Peyer's patch (tissue), 4 donors: ENCODE measurements around the gene AK4.

Experiments
- POLR2A ChIP-seq, 2 donors: fragments of 450-650 bp; IDR thresholded peaks; one replicate each; pipeline ENCODE4 v1.5.1; 2017; ENCODE audit warnings: antibody characterized with exemption in 2 of 2, mild to moderate bottlenecking in 2 of 2, moderate library complexity in 2 of 2
- TF ChIP-seq, protein P1 (sequence below), 6 experiments: fragments of 450-650 bp in 4 of 6; fragments of 200-600 bp in 2 of 6; sonication (generic) in 1 of 6; IDR thresholded peaks; one replicate each; pipeline ENCODE4 v1.5.1; 2017 to 2019; ENCODE audit warnings: antibody characterized with exemption in 6 of 6, mild to moderate bottlenecking in 3 of 6, moderate library complexity in 1 of 6

DNA sequence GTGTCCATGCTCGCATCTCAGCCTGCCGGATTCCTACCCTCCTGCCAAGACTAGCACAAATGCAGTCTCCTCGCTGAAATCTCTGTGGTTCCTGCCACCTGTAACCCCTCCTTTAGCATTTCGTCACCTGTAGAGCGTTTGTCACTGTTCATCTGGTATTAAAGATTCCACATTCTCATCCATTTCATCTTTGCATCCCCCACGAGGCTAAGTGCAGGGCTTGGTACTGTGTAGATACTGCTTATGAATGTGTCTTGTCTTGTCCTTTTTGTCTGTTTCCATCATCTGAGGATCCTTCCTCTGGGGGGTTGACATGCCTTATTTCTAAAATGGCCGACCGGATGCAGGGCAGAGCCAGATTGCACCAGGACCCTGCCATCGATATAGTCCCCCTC is 107.7 kb downstream of the AK4 start:
- TF ChIP-seq, protein P1, sequence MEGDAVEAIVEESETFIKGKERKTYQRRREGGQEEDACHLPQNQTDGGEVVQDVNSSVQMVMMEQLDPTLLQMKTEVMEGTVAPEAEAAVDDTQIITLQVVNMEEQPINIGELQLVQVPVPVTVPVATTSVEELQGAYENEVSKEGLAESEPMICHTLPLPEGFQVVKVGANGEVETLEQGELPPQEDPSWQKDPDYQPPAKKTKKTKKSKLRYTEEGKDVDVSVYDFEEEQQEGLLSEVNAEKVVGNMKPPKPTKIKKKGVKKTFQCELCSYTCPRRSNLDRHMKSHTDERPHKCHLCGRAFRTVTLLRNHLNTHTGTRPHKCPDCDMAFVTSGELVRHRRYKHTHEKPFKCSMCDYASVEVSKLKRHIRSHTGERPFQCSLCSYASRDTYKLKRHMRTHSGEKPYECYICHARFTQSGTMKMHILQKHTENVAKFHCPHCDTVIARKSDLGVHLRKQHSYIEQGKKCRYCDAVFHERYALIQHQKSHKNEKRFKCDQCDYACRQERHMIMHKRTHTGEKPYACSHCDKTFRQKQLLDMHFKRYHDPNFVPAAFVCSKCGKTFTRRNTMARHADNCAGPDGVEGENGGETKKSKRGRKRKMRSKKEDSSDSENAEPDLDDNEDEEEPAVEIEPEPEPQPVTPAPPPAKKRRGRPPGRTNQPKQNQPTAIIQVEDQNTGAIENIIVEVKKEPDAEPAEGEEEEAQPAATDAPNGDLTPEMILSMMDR (IDR thresholded peaks at IDR 0.05), result no peak
- TF ChIP-seq POLR2A (IDR thresholded peaks at IDR 0.05), result no peak
